Measurements from ENCODE around the gene PCNX2.
"Not testable (repeated sequence)": the region's sequence is repeated elsewhere in the genome, so short reads cannot be mapped to it uniquely, and the experiment has no call there.

PCNX2 gene

DNA sequence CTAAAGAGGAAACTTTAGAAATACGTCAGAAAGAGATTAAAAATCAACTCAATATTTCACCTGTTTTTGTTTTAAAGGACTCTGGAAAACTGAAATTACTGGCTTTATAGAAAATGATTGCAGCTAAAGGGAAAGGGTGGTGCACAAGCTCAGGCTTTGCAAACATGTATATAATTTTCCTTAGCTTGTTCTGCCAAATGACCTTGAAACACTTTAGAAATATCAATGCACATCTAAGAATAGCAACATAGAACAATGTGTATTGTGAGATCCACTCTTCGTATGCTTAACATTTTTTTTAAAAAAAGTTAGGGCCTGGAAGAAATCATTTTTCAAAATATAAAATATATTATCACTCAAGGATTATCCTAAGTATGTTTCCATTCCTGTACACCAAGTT, 201.3 kb downstream of the PCNX2 start:
- DNase-seq = no peak

DNA sequence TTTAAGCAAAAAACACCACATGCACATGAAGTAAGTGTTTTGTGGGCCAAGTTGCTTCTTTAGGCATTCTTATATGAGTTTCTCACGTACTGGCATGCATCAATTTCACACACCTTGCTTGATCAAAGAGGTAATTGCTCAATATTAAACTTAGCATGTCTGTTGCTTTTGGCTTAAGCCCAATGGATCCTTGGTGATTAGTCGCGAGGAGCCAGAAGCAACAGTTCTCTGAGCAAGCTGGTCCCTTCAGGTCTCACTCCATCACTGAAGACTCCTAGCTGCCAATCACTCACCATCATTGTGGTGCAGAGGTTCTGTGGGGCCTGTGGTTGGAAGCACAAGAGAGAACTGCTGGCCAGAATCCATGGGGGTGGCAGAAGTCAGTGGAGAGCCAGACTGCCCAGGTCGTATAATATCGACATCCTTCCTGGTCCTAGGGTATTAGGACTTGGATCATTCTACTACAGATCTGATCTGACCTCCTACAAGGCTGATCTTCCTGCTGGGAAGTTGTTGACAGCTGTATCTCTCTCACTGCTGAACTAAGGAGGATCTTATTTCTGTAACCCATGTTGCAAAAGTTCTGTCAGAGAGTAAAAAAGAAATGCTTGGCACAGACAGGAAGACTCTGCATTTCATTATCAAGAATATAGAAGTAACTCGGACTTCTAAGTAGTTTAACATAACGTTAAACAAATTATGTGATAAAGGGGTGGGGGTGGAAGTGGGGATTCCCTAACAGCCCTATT, 204.6 kb downstream of the PCNX2 start:
- no peak for DNase-seq

DNA sequence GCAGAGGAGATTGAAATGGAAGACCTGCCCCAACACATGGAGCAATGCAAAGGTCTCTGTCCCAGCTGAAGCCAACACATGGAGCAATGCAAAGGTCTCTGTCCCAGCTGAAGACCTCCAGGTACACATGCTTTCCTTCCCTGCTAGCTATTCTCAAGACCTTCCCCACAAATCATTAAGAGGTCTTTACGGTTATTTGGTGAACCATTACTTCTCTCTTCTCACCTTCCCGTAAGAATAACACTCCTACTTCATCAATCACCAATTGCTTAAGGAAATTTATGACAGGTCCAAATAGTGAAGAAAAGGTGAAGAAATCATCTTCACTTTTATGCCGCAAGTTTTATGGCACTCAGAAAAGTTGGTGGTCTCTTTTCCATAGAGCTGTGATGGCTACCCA, 206.3 kb downstream of the PCNX2 start:
- DNase-seq = no peak

DNA sequence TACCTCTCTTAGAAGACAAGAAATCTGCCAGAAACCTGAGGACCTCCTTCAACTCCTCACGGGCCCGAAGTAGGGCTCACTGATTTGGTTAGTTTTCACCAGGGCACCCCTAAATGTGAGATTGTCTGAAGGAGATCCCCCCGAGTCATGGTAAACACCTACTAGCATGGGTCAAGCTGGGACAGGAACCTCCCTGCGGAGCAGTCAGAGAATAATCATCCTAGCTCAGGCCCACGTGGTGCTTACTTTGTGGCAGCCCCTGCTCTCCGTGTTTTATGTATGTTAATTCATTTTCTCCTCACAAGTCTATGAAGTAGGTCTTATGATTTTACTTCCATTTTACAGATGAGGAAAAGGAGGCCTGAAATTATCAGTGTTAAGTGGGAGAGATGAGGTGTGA, 206.9 kb downstream of the PCNX2 start:
- no peak for DNase-seq

DNA sequence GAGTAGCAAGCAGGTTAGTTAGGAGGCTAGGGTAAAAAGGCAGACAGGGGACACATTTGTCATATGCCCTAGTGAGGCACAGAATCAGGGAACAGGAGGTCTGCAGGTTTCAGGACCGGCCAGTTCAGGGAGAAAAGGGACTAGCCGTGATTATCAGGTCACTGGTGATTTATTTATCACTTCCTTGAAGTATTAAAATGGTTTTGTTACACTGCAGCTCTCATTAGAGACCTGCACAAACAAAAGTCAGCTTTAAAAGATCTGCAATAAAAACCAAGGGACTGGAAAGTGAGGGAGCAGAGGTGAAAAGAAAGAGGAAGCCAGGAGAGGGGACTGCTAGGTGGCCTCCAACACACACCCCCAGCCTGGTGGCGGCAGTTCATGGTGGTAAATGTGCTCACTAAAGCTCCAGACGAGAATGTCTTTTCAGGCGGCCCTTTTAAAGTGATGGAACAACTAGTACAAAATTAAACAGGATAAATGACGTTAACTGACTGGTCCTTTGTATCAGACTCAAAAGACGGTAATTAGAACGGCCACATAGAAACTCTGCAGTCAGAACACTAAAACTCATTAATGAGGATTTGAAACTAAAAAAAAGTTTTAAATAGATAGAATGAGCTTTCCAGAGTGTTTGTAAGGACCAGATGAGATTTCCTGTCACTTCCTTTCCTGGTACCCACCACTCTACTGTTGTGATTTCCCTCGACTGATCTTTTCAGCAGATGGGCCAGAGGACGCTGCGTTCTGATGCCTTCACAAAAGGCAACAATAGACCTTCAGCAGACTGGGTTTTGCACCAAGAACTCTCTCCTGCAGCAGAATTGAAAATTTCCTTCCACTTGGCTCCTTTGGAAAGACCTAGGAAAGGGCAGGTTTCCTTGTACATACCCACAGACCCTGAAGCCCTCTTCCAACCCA, 208.3 kb downstream of the PCNX2 start:
- DNase-seq = no peak

DNA sequence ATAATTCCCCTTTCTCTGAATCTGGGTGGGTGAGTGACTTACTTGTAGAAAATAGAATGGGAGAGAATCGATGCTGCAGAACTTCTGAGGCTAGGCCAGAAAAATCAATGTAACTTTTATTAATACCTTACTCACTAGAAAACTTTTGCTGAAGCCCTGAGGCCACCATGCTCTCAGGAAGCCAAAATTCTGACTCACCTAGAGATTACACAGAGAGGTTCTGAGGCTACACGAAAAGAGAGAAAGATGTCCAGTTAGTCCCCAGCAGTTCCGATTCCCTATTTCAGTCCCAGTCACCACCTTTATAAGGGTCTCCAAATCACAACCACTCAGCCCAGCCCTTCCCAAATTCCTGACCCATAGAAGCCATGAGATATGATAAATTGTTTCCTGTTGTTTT, 210.0 kb downstream of the PCNX2 start:
- DNase-seq = no peak

DNA sequence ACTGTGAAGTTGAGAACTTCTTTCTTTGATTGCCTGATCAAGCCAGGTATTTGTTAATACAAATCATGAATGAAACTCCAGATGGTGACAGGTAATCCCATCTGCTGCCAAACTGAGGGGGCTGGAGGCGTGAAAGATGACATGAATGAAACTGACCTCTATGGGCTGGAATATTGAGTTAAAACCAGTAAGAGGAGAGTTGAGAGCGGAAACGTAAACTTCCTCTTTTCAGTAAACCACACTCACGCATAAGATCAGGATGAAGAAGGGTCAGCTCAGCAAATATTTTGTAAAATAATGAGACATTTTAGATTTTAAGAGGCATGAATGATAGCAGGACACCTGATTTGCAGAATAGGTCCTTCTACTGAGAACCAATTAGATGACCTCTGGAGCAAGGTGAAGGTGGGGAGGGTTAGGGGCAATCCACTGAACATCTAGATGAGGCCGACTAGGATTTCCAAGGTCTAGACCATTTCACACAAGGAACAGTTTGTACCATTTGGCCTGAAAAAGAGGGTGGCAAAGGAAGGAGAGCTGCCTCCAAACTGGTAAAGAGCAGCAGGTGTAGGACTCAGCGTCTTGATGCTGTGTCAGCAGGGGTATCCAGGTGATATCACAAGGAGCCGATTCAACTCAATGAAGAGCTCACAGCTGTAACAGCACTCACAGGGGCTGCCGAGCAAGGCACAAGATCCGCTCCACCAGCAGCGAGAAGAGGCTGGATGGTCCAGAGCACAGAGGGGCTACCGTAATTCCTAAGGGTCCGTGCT, 212.6 kb downstream of the PCNX2 start:
- no peak for DNase-seq

DNA sequence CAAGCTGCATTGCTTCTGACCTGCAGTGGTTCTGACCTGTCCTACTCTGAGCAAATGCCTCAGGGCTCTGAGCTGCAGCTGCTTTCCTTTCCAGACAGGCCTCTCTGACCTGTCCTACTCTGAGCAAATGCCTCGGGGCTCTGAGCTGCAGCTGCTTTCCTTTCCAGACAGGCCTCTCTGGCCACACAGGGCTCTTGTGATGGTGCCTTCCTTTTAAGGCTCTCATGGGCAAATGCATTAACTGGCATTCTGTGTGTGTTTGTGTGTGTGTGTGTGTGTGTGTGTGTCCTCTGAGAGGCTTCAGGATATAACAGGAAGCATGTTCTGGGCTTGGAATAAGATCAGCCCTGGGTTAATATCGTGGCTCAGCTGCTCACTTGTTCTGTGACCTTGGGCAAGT, 213.8 kb downstream of the PCNX2 start:
- peak; percentile 42 for DNase-seq

DNA sequence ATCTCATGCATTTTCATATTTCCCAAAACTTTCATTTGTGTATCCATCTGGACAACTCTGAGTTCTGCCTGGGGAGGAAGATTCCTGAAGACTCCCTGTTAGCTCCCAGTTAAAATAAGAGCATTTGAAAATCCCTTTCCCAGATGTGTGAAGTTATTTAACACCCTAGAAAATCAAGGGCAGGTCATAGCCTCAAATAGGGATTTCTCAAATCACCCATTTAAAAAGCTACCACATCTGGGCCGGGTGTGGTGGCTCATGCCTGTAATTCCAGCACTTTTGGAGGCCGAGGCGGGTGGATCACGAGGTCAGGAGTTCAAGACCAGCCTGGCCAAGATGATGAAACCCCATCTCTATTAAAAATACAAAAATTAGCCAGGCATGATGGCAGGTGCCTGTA, 214.7 kb downstream of the PCNX2 start:
- DNase-seq = not testable (repeated sequence)

DNA sequence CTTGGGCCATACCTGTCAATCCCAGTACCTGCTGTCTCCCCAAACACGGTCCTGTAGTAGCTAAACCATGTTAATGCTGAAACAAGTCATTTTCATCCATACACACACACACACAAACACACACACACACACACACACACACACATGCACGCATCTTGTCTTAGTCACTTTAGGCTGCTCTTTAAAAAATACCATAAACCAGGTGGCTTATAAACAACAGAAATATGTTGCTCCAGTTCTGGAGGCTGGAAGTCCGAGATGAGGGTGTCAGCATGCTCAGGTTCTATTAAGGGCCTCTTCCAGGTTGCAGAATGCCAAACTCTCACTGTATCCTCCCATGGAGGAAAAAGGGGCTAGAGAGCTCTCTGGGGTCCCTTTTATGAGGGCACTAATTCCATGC, 215.2 kb downstream of the PCNX2 start:
- no peak for DNase-seq

DNA sequence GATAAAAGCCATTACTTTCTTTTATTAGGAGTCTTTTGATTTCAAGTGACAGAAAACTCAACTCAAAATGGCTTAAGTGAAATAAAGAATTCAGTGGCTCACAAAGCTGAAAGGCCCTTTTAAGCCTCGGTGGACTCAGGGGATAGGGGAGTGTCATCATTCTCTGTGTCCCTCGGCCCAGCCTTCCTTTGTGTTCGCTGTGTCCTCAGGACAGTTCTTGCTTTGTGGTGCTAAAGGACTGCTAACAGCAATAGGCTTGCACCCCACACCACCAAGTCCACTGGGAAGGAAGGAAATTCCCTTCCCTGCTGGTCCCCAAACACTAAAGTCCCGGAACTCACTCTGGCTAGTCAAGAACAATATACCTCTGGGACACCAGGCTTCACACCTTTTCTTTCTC, 216.0 kb downstream of the PCNX2 start:
- DNase-seq = no peak

DNA sequence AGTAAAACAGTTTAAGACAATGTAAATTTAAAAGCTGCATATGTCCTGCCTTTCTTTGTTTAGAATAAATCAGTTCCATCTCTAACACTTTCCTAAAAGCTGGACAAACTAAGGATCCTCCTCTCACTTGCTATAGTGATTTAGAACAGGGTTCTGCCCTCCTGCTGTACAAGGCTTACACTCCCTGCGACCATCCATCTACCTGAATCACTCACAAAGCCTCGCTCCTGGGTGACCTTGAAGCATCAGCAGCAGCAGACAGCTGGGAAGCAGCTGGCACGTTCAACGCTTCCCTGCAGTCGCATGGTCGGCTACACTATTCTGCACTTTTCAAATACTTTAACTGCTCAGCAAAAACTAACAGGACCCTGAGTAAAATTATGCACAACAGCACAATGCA, 217.1 kb downstream of the PCNX2 start:
- DNase-seq = no peak

DNA sequence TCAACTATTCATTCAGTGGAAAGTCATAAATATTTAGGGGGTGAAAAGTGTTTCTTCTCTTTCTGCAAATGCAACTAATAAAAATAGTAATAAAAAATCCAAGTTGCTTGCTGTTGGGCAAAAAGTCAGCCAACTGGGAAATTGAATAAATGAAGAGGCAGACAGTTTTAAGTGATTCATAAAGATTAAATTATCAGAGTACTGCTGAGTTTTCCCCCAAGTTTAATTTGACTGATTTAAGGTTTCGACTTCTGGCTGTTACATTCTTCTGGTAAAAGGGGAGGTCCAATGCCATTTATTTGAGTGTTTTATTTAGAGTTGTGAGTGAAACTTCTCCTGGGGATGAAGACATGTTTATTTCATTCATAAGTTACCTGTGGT, 219.6 kb downstream of the PCNX2 start:
- no peak for DNase-seq

DNA sequence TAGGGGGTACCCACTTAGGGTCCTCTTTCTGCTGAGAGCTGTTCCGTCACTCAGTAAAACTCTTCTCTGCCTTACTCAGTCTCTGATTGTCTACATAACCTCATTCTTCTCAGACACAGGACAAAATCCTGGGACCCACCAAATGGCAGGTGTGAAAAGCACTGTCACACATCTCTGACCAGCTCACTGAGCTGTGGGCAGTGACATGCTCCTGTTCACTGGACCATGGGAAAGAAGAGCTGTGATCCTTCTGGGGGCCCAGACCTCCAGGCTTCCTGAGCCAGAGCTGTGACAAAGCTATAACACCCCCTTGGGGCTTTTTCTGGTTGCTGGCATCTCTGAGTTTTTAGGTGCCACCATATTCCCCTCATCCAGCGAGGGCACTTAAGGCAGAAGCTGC, 229.4 kb downstream of the PCNX2 start:
- DNase-seq = no peak

DNA sequence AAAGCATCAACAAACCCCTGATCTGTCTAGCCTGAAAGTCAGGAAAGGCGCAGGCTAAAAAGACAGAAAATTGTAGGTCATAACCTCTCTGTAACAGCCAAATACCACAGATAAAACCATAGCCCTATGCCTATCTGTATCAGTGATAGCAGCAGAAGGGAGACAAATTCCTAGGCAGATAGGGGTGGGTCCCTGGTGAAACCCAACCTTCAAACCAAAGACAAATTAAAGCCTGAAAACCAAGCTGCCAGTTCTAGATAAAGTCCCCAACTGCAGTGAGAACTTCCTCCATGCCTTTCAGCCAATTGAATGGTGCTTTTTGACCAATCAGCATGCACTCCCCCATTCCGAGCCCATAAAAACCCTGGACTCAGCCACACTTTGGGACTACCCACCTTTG, 229.8 kb downstream of the PCNX2 start:
- no peak for DNase-seq

DNA sequence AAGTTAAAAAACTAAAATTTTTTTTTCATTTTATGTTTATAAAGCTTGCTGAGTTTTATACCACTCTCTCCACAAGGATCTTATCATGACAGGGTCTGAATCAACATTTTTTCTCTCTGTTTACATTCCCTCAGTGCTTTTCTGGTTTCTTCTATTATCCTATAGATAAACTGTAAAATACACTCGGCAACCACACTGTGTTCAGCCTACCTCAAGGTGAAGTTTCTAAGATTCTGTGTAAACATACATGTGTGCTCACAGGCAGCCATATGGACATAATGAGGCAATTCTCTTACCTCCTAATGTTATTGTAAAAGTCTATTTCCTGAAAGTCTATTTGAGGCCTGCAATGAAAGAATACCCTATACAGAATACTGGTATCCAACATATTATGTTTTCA, 230.5 kb downstream of the PCNX2 start:
- no peak for DNase-seq

DNA sequence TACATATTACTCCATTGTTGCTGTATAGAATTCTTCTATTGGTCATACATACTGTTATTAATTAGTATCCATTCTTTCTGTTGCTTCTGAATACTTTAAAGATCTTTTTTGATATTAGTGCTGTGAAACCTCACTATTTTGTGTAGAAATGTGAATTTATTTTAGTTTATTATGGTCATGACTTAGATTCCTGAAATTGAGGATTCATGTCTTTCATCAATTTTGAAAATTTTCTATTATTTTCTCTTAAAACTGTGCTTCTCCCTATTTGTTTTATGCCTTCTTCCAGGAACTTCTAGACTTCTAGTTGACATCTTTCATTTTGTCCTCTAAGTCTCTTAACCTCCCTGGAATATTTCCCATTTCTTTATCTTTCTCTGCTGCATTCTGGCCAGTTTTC, 232.1 kb downstream of the PCNX2 start:
- DNase-seq = no peak

DNA sequence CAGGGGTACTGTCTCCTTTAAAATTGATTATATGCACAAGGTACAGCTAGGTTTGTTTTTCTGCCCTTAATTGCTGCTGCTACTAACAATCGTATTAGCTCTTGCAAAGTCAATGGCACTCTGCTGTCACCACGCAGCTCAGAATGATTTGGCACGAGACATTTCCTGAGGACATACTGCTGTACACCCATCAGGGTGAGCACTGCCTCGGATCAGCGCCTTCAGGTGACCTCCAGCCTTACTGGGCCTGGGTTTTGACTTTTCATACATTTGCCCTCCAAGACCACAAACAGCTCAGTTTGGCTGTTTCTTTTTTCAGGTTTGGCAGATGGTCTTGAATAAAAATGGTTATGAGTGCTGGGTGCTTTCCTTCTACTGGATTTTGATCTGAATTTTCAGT, 234.3 kb downstream of the PCNX2 start:
- no peak for DNase-seq

DNA sequence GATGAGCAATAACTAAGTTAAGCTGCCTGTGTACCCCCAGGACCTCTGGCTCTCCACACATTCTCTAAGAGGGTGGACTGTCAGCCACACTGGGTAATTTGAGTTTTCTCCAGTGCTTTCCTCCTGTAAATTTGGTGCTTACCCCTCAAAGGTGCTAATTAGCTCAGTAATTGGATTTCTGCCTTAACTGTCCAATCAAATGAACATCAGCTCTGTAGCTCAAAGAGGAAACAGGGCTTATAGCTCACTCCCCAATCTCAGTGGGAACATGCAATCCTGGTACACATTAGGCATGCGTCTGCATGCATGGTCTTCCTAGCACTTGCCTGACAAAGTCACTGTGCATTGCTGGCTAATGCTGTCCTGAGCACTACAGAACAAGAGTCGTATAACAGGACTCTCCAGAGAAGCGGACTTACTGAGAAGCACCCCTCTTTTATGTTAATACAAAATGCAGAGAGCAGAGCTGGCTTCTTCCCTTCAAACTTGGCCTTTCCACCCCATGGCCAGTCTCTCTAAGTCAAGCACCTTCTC, 235.0 kb downstream of the PCNX2 start:
- no peak for DNase-seq

DNA sequence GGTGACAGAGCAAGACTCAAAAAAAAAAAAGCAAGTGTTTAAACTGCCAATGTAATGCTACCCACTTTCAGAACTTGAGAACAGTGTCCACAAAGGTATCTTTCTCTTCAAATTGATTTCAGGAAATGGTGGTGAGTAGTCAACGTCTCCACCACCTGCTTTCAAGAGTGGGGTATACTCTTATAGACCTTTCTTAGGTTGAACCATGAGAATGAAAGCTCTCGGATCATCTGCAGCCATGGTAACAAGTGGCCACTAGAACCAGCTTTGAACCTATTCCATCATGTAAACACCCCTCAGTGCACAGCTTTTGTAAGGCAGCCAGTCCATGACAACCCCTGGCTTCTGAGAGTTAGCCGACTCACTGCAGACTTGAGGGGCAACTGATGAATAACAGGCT, 237.7 kb downstream of the PCNX2 start:
- no peak for DNase-seq

DNA sequence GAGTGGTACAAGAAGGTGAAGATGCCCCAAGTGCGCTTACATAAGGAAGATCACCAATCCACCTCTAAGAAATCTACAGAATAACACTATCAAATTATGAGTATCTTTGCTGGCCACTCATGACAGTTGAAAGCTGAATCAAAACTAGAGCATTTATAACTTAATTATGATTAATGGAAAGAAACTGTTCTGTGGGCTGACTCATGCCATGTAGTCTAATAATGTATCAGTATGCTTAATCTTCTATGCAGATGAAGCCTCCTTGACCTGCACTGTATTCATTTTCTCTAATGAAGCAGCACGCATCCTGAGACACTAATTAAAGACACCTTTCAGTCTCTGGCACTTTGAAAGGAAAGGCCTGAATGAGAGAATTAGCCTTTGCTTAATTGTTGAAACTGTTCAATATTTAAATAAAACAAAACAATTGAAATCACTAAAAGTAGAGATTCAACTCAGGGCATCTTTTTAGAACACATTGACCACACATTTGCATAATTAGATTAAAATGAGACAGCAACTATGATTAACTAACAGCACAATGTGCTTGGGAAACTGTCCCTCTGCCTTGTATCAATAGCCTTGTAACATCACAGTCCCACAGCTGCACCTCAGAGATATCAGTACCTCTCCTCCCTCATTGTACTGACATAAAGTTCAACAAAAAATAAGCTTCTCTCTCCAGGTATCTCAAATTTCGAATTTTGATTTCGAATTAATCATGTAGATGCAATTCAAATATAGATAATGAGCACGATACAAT, 239.5 kb downstream of the PCNX2 start:
- no peak for DNase-seq

DNA sequence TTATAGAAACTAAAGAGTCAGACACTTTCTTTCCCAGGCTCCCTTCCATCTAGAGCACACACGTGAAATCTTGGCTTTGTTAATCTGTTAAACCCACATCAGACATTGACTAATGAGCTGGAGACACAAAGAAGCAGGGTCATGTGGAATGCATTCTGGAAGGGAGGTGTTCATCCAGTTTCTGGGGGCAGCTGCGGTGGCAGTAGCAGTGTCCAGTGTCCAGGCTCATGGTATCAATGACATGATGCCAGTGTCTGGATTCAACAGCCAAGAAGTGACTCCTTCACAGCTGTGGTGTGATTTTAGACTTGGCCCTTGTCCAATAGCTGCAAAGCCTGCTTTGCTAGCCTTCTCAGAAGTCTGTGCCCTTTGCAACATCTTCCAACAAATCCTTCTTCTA, 249.9 kb downstream of the PCNX2 start:
- peak; percentile 42 for DNase-seq

DNA sequence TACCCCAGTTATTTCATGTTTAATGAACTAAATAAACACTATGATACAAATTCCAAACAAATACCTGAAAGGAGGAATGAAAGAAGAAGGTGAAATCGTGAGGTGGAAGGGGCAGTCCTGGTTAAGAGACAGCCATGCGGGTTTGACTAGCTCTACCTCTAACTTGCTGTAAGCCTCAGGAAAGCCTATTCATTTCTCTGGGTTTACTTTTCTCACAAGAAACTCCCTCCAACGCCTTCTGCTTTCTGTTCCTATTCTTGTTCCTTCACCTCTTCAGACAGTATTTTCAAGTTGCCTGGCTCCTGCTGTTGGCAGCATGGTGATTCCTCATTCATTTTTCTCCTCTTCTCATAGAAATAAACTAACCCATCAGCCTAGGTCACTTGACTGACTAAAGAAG, 252.7 kb downstream of the PCNX2 start:
- DNase-seq = no peak
